ENCODE data around the gene MAPKAP1.

- TF ChIP-seq POLR2A (IDR thresholded peaks at IDR 0.05) (no peak), CTCF (IDR thresholded peaks at IDR 0.05) (no peak)
Measured at GRCh38 chr9:125745682-125746016, 38.6 kb upstream of the MAPKAP1 start.
